Activated CD4-positive, alpha-beta T cell treated with anti-CD3 and anti-CD28 coated beads for 36 hours (primary cell): ENCODE measurements around the gene COG4. TPM values are rescaled to one million over a fixed set of nuclear protein-coding genes. Genes with fewer than 3 reads are reported as not detected.

Experiments
- ATAC-seq: fragments of 200-7000 bp; cut with Tn5 transposase; one replicate; pipeline ENCODE4 v1.10.0; 2021; ENCODE audit warnings: mild to moderate bottlenecking, moderate library complexity
- CTCF ChIA-PET: fragments of 350-600 bp; sonication (Branson Sonifier 250); formaldehyde crosslinking; loops from one replicate; lab custom pipeline; 2021; ENCODE audit warnings: antibody characterized with exemption; lab: Charles Lee
- POLR2A ChIA-PET: fragments of 350-600 bp; sonication (Branson Sonifier 250); formaldehyde crosslinking; loops from one replicate; lab custom pipeline; 2021; ENCODE audit warnings: antibody characterized with exemption, inconsistent platforms; lab: Charles Lee
- DNase-seq: peaks from one replicate; pipeline ENCODE4 v3.0.0-alpha.2; 2020
- H3K27ac Mint-ChIP-seq: one replicate; pipeline ENCODE4 v1.8.0; 2021; ENCODE audit warnings: mixed read lengths
- H3K27me3 Mint-ChIP-seq: one replicate; pipeline ENCODE4 v1.8.0; 2021; ENCODE audit warnings: mixed read lengths
- H3K36me3 Mint-ChIP-seq: one replicate; pipeline ENCODE4 v1.8.0; 2021; ENCODE audit warnings: low read depth, mixed read lengths
- H3K4me1 Mint-ChIP-seq: one replicate; pipeline ENCODE4 v1.8.0; 2021; ENCODE audit warnings: mixed read lengths
- H3K4me3 Mint-ChIP-seq: one replicate; pipeline ENCODE4 v1.8.0; 2021; ENCODE audit warnings: mild to moderate bottlenecking, moderate library complexity, mixed read lengths
- H3K9me3 Mint-ChIP-seq: one replicate; pipeline ENCODE4 v1.8.0; 2021; ENCODE audit warnings: low read depth, mixed read lengths
- intact Hi-C, 2 experiments: fragments of 100-400 bp; cut with DNase I in 1 of 2; cut with micrococcal nuclease in 1 of 2; formaldehyde crosslinking; loops; one replicate each; pipeline versions ENCODE4 v1.14.2 to v1.15.1; 2022 to 2024; cut with DNase I, micrococcal nuclease
- total RNA-seq, 2 experiments: library from RNA; stranded (reverse); gene quantifications; one replicate each; pipeline ENCODE4 v1.2.3, GENCODE V29; 2021

The COG4 gene
- total RNA-seq, 2 experiments from 2014 or later = 33.5 to 37.6 TPM

DNA sequence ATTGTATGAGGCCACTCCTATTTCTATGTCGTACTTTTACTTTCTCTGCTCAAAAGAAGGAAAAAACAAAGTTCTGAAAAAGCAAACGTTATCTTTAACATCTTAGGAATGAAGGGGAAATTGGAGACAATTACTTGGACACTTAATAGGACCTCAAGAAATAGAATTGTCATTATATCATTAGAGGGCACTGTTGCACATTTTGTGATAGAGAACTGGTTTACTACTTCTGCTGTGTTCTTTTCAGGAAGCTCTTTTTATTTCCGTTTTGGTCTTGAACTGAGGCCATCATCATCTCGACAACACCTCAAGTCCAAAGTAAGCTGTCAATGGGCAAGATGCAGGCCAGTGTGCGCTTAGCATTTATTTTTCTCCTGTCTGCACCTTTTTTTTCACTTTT, 14.6 kb downstream of the COG4 start:
- intact Hi-C loops = loop anchor here in 1 of 2 experiments (2.0 kb wide), 1 partner anchor 144 kb away; no protein-coding TSS in a partner anchor
- H3K27me3 Mint-ChIP-seq = no peaks in the 10 kb centered on the region
- ChIA-PET POLR2A (no interaction called here), CTCF (interaction anchor here (0.5 to 1.0 kb wide), 4 partner anchors 12 to 223 kb away, joined by 3 to 4 read pairs (median 3); no protein-coding TSS in a partner anchor)
- H3K4me3 Mint-ChIP-seq = no peak overlapping the region
- DNase-seq (no peak), ATAC-seq (no peak)
- H3K9me3 Mint-ChIP-seq = no peaks in the 10 kb centered on the region
- peaks cover 21% of the 10 kb centered on the region for H3K36me3 Mint-ChIP-seq
- peak overlapping the region; percentile 20 for H3K27ac Mint-ChIP-seq
- H3K4me1 Mint-ChIP-seq = peaks cover 8% of the 10 kb centered on the region

DNA sequence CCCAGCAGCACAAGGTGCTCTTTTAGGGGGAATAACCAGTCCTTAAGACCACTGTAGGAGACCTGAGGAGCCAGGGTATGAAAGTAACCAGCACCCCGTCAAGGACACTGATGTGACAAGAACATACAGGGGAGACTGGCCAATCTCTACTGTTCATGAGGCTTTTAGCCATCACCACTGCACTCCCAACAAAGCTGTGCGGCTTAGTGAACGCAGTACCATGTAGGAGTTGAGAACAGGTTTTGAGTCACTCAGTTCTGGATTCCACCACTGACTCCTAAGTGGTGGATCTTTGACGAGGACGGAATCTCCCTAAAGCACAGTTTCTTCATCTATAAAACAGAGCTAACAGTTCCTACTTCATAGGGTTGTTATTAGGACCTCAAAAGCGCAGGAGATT, 26.8 kb downstream of the COG4 start:
- ATAC-seq = peak; percentile 85
- peaks cover 20% of the 10 kb centered on the region for H3K4me1 Mint-ChIP-seq
- H3K27ac Mint-ChIP-seq = no peak overlapping the region
- peak; percentile 52 for DNase-seq
- H3K9me3 Mint-ChIP-seq = no peaks in the 10 kb centered on the region
- ChIA-PET POLR2A (no interaction called here), CTCF (interaction anchor here (0.6 to 1.4 kb wide), 9 partner anchors 12 to 208 kb away, joined by 3 to 4 read pairs (median 3); no protein-coding TSS in a partner anchor)
- intact Hi-C loops = loop anchor here (1.0 to 2.0 kb wide), 2 partner anchors 20 kb away; no protein-coding TSS in a partner anchor
- no peak overlapping the region for H3K4me3 Mint-ChIP-seq
- peaks cover 31% of the 10 kb centered on the region for H3K36me3 Mint-ChIP-seq
- no peaks in the 10 kb centered on the region for H3K27me3 Mint-ChIP-seq

DNA sequence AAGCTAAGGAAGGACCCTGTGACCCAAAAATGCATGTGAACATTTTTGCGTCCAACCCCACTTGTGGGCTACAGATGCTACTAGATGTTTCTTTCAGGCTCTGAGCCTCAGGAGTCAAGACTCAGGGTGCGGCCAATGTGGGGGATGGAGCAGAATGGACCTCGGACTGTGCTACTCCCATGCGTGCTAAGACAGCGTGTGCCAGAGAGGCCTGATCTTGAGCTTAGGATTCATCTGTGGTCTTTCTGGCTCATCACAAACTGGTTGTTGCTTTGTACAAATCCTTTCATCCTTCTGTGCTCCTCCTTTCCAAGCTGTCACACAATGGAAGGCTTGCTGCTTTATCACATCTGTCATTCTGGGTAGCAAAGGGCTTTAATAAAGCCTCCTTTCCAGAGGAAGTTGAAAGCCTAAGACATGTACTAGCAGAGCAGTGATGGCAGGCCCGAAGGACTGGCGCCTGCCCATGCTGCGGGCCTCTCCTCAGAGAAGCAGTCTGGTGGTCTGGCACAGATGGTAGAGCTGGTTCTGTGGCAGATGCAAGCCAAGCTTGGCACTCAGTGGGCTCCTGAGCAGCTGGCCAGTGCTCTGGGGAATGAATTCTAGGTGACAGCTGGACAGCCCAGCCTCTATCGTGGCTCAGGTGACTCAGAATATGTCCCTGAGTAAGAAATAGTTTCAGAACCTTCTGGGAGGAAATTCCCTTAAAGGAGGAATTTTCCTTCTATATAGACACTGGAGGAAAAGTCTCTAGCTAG, 27.8 kb downstream of the COG4 start:
- POLR2A ChIA-PET = interaction anchor here (0.6 kb wide), 1 partner anchor 28 kb away, joined by 3 read pairs; the partner anchor contains the start of gene COG4

DNA sequence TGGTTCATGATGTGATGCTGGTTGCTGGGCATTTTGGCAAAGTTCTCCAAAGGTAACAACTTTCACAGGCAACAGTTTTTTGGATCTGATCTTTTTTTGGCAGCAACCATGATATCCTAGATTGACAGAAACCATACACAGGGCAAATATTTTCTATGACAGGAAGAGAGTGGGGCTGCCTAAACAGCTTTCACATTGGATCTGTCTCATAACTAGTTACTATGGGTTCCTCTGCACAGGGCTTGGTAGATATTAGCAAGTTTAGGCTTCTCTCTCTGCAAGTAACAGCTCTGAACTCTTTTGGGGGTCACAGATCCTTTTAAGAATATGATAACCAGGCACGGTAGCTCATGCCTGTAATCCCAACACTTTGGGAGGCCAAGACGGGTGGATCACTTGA, 28.6 kb downstream of the COG4 start:
- POLR2A ChIA-PET = interaction anchor here (0.6 kb wide), 1 partner anchor 30 kb away, joined by 3 read pairs; no protein-coding TSS in a partner anchor
- CTCF ChIA-PET = interaction anchor here (0.7 to 1.3 kb wide), 6 partner anchors 10 to 158 kb away, joined by 3 to 5 read pairs (median 3); no protein-coding TSS in a partner anchor
- no peaks in the 10 kb centered on the region for H3K9me3 Mint-ChIP-seq
- intact Hi-C loops = no loop called here
- ATAC-seq = no peak
- peak overlapping the region; percentile 1 for H3K27ac Mint-ChIP-seq
- H3K4me3 Mint-ChIP-seq = no peak overlapping the region
- peaks cover 20% of the 10 kb centered on the region for H3K4me1 Mint-ChIP-seq
- no peaks in the 10 kb centered on the region for H3K27me3 Mint-ChIP-seq
- H3K36me3 Mint-ChIP-seq = peaks cover 34% of the 10 kb centered on the region
- no peak for DNase-seq

More for the DNA sequence above, 27.8 kb downstream of the COG4 start:
- DNase-seq = no peak
- H3K27me3 Mint-ChIP-seq = no peaks in the 10 kb centered on the region
- H3K4me3 Mint-ChIP-seq = no peak overlapping the region
- no peak overlapping the region for H3K27ac Mint-ChIP-seq
- H3K9me3 Mint-ChIP-seq = no peaks in the 10 kb centered on the region
- CTCF ChIA-PET = interaction anchor here (0.7 to 1.3 kb wide), 5 partner anchors 11 to 159 kb away, joined by 3 to 5 read pairs (median 3); no protein-coding TSS in a partner anchor
- H3K4me1 Mint-ChIP-seq = peaks cover 20% of the 10 kb centered on the region
- intact Hi-C loops = loop anchor here (1.0 to 2.0 kb wide), 2 partner anchors 19 kb away; no protein-coding TSS in a partner anchor
- H3K36me3 Mint-ChIP-seq = peaks cover 31% of the 10 kb centered on the region
- ATAC-seq = no peak

DNA sequence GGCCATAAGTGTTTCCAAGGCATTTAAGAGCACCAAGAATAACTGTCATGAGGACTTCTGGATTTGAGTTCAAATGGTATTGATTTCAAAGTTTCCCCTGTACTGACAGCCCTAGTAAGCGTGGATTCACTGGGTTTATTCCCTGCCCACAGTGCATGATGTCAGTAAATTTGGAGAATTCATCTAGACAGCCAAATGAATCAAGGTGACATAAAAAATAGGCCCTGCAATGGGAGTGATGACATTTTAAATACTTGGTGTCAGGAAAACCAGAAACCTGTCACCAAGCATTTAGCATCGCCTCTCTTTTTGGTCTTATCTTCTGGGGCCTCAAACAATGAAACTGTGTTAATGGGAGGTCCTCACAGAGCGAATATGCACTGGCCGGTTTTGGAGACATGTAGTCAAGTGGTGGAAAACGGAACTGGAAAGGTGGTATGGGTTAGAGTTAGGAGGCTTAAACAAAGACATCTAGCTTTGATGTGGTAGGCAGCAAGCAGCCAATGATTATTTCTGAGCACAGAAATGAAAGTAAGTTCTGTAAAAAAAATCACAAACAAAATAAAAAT, 29.1 kb downstream of the COG4 start:
- ATAC-seq (peak; percentile 24), DNase-seq (no peak)
- Mint-ChIP-seq H3K27me3 (no peaks in the 10 kb centered on the region), H3K27ac (peak overlapping the region; percentile 1), H3K9me3 (no peaks in the 10 kb centered on the region), H3K4me3 (no peak overlapping the region), H3K4me1 (peaks cover 20% of the 10 kb centered on the region), H3K36me3 (peaks cover 36% of the 10 kb centered on the region)
- ChIA-PET CTCF (interaction anchor here (0.7 to 1.3 kb wide), 5 partner anchors 10 to 114 kb away, joined by 3 to 5 read pairs (median 3); no protein-coding TSS in a partner anchor), POLR2A (interaction anchor here (0.6 kb wide), 1 partner anchor 31 kb away, joined by 3 read pairs; no protein-coding TSS in a partner anchor)
- intact Hi-C loops = no loop called here

DNA sequence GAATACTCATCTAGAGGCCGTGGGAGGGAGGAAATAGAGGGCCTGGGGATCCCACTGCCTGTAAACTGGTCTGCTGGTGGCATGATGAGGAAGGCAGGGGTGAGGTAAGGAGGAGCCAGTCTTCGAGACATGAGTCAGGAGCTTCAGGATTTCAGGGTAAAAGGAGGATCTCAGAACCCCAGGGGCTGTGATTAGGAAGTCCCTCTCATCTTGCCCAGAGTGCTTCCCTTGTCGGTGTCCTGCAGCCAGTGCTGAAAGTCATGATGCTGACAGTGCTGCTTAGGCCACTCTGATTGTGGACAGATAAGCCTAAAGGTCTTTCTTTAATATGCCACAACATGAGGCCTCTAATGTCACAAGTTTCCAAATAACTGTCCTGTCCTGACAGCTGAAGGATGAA, 29.6 kb downstream of the COG4 start:
- H3K27me3 Mint-ChIP-seq = no peaks in the 10 kb centered on the region
- DNase-seq = no peak
- peaks cover 36% of the 10 kb centered on the region for H3K36me3 Mint-ChIP-seq
- intact Hi-C loops = no loop called here
- CTCF ChIA-PET = interaction anchor here (1.1 kb wide), 1 partner anchor 113 kb away, joined by 3 read pairs; no protein-coding TSS in a partner anchor
- peaks cover 20% of the 10 kb centered on the region for H3K4me1 Mint-ChIP-seq
- no peaks in the 10 kb centered on the region for H3K9me3 Mint-ChIP-seq
- POLR2A ChIA-PET = no interaction called here
- H3K4me3 Mint-ChIP-seq = no peak overlapping the region
- H3K27ac Mint-ChIP-seq = no peak overlapping the region
- no peak for ATAC-seq

DNA sequence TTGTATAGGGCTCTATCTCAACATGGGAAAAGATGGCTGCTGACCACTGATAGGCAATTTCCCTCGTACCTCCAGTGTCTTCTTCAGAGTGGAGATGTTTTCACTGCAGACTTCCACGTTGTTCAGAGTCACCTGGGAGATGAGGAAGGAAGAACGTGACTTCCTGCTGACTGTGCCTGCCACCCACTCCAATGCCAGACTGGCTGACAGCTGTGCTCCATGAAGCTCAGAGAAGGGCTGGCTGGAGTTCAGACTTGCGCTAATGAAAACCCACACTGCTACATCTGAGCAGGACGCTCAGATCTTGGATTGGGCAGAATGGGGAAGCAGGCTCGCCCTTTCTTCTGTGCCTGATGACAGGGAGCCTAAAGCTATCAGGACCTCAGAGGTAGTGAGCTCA, 33.1 kb downstream of the COG4 start:
- no peaks in the 10 kb centered on the region for H3K9me3 Mint-ChIP-seq
- ATAC-seq (no peak), DNase-seq (no peak)
- peaks cover 28% of the 10 kb centered on the region for H3K36me3 Mint-ChIP-seq
- peaks cover 13% of the 10 kb centered on the region for H3K4me1 Mint-ChIP-seq
- H3K4me3 Mint-ChIP-seq = no peak overlapping the region
- ChIA-PET POLR2A (no interaction called here), CTCF (interaction anchor here (1.2 kb wide), 1 partner anchor 12 kb away, joined by 3 read pairs; no protein-coding TSS in a partner anchor)
- no peaks in the 10 kb centered on the region for H3K27me3 Mint-ChIP-seq
- intact Hi-C loops = no loop called here
- no peak overlapping the region for H3K27ac Mint-ChIP-seq

DNA sequence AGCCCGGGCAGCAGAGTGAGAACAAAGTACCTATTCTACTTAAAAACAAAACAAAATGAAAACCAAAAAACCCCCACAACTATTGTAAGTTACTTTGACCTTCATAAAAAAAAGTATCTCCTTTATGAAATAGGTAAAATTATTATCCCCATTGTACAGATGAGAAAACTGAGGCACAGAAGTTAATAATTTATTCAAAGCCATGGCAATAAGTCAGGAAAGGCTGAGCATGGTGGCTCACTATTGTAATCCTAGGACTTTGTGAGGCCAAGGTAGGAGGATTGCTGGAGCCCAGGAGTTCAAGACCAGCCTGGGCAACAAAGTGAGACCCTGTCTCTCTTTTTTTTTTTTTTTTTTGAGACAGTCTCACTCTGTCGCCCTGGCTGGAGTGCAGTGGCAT, 38.5 kb downstream of the COG4 start:
- H3K9me3 Mint-ChIP-seq = no peaks in the 10 kb centered on the region
- no peak overlapping the region for H3K27ac Mint-ChIP-seq
- no peaks in the 10 kb centered on the region for H3K27me3 Mint-ChIP-seq
- H3K4me1 Mint-ChIP-seq = no peaks in the 10 kb centered on the region
- no peak for DNase-seq
- ChIA-PET CTCF (interaction anchor here (0.7 to 1.2 kb wide), 2 partner anchors 10 to 1405 kb away, joined by 4 to 5 read pairs; no protein-coding TSS in a partner anchor), POLR2A (interaction anchor here (0.7 kb wide), 2 partner anchors 80 to 84 kb away, joined by 3 to 5 read pairs; no protein-coding TSS in a partner anchor)
- intact Hi-C loops = no loop called here
- no peak for ATAC-seq
- no peak overlapping the region for H3K4me3 Mint-ChIP-seq
- peaks cover 7% of the 10 kb centered on the region for H3K36me3 Mint-ChIP-seq

DNA sequence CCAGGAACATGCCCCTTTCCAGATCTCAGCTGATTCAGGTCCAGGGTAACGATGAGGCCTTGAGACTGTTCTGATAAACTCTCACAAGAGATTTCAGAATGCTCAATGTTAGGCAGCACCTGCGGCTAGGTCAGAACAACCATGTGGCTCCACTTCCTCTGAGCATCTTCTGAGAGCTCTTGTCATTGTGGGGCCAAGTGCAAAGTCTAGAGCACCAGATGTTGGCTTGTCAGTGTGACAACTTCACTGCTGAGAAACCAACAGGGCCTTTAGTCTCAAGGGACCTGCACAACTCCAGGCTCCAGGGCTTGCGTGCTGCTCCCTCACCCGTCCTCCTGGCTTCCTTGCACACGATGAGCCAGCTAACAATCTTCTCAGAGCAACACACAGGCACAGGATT, 39.9 kb downstream of the COG4 start:
- H3K27me3 Mint-ChIP-seq = no peaks in the 10 kb centered on the region
- POLR2A ChIA-PET = no interaction called here

DNA sequence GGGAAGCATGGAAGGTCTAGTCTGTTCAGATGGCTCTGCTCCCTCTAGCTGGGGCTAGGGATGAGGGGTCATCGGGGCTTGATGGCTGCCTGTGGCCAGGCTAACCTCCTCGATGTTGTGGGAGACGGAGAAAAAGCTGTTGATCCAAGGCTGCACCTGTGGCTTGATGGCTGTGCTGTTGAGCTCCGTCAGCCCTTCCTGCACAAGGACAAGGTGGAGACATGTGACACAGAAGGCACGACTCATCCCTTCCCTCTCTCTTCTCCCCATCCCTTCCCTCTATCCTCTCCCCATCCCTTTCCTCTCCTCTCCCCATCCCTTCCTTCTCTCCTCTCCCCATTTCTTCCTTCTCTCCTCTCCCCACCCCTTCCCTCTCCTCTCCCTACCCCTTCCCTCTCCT, 40.7 kb downstream of the COG4 start:
- ATAC-seq = no peak
- DNase-seq = no peak
- Mint-ChIP-seq H3K4me3 (no peak overlapping the region), H3K27me3 (no peaks in the 10 kb centered on the region), H3K27ac (no peak overlapping the region), H3K9me3 (no peaks in the 10 kb centered on the region), H3K4me1 (peaks cover 6% of the 10 kb centered on the region), H3K36me3 (peaks cover 5% of the 10 kb centered on the region)
- intact Hi-C loops = no loop called here
- CTCF ChIA-PET = no interaction called here
- POLR2A ChIA-PET = no interaction called here

More for the DNA sequence above, 39.9 kb downstream of the COG4 start:
- DNase-seq (no peak), ATAC-seq (no peak)
- Mint-ChIP-seq H3K4me3 (no peak overlapping the region), H3K4me1 (peaks cover 3% of the 10 kb centered on the region), H3K36me3 (peaks cover 5% of the 10 kb centered on the region), H3K27ac (peak overlapping the region; percentile 55), H3K9me3 (no peaks in the 10 kb centered on the region)
- intact Hi-C loops = no loop called here
- CTCF ChIA-PET = interaction anchor here (0.6 kb wide), 1 partner anchor 14 kb away, joined by 3 read pairs; no protein-coding TSS in a partner anchor

DNA sequence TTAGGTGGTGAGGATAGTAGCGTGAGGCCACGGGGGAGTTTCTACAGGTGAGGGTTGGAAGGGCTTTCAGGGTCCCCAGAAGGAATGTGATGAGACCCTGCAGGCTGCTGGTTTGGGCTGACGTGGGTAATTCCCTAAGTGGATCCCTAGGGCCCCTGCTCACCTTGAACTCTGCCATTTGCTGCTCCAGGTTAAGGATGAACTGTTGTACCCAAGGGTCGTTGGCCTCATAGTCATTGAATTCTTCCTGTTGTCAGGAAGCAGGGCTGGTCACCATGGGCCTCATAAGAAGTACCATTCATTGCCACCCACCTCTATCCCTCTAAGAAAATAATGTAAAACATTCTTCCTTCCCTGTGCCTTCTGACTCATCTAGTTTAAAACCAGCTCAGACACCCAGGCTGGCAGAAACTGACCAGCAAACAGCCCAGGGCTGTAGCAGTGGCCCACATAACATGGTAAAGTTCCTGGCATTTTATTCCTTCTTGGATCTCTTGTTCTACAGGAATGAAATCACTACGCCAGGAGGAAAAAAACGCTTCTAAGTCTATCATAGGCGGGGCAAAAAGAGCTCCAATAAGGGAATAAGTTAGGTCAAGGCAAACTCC, 41.3 kb downstream of the COG4 start:
- ChIA-PET CTCF (no interaction called here), POLR2A (no interaction called here)
- ATAC-seq (no peak), DNase-seq (no peak)
- Mint-ChIP-seq H3K4me3 (no peak overlapping the region), H3K36me3 (peaks cover 5% of the 10 kb centered on the region), H3K4me1 (peaks cover 12% of the 10 kb centered on the region), H3K9me3 (no peaks in the 10 kb centered on the region), H3K27ac (no peak overlapping the region), H3K27me3 (no peaks in the 10 kb centered on the region)
- intact Hi-C loops = no loop called here
